ENCODE measurements around the gene IL12RB1.

The IL12RB1 gene

DNA sequence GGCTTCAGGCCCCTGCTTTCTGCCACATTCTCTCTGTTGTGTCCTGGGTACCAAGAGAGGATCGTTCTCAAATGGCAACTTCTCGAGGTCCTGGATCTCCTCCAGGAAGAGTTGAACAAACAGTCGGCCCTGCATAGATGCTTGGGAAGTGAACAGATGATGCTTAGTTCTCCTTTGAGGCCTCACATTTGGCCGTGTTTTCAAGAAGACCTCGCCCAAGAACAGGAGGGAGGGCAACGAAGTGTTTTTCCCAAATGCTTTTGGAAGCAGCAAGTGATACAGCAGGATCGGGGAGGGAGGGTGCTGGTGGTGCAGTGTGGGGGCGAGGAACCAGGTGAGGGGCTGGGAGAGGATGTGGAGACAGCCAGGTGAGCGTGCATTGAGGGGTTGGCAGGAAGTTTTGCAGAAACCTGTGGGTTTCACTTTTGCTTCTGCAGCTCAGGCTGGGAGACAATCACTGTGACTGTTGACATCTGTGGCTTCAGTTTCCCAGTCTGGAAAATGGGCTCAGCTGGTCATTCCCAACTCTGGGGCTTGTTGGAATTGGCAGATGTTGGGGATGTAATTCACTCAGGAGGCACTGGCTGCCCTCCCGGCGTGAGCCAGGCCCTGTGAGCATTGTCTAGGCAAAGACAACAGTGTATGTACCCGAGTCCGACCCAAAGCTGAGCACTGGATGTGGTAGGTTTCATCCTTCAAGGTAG is 32.4 kb upstream of the IL12RB1 start:
- Histone ChIP-seq H3K27me3 (ENCODE audit: insufficient read depth, low read length, poor library complexity) (no peaks in the 10 kb centered on the region), H3K4me1 (ENCODE audit: insufficient read depth, low read length) (peaks cover 28% of the 10 kb centered on the region), H3K4me2 (ENCODE audit: insufficient read depth, low read length) (peak overlapping the region; percentile 100), H3K27ac (ENCODE audit: low read length) (no peak overlapping the region), H3K36me3 (ENCODE audit: insufficient read depth, low read length) (no peaks in the 10 kb centered on the region; the same call in 1 of the 2 replicates), H3K9me3 (ENCODE audit: insufficient read depth, low read length, severe bottlenecking) (no peaks in the 10 kb centered on the region), H3K9ac (ENCODE audit: low read depth, low read length) (no peak overlapping the region; the same call in 1 of the 2 replicates), H3K4me3 (ENCODE audit: low read depth in 1 of 2, low read length in 2 of 2) (peak overlapping the region in 1 of 2 experiments; percentile 92; a peak in 1 of 4 replicates), H2AFZ (ENCODE audit: low read depth, low read length) (no peak overlapping the region), H3K79me2 (ENCODE audit: insufficient read depth, low read length) (no peaks in the 10 kb centered on the region), H4K20me1 (ENCODE audit: insufficient read depth, low read length) (peaks cover 3% of the 10 kb centered on the region; the same call in 1 of the 2 replicates)
- DNase-seq (peak; percentile 41), ATAC-seq (ENCODE audit: insufficient read depth, low read depth) (no peak)
- TF ChIP-seq, protein P1, sequence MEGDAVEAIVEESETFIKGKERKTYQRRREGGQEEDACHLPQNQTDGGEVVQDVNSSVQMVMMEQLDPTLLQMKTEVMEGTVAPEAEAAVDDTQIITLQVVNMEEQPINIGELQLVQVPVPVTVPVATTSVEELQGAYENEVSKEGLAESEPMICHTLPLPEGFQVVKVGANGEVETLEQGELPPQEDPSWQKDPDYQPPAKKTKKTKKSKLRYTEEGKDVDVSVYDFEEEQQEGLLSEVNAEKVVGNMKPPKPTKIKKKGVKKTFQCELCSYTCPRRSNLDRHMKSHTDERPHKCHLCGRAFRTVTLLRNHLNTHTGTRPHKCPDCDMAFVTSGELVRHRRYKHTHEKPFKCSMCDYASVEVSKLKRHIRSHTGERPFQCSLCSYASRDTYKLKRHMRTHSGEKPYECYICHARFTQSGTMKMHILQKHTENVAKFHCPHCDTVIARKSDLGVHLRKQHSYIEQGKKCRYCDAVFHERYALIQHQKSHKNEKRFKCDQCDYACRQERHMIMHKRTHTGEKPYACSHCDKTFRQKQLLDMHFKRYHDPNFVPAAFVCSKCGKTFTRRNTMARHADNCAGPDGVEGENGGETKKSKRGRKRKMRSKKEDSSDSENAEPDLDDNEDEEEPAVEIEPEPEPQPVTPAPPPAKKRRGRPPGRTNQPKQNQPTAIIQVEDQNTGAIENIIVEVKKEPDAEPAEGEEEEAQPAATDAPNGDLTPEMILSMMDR (IDR thresholded peaks at IDR 0.05; ENCODE audit: borderline replicate concordance, extremely low read depth, low read length, poor library complexity, severe bottlenecking) = no peak
- TF ChIP-seq EZH2 (IDR thresholded peaks at IDR 0.05; ENCODE audit: borderline replicate concordance, low read depth, low read length, severe bottlenecking) = no peak

DNA sequence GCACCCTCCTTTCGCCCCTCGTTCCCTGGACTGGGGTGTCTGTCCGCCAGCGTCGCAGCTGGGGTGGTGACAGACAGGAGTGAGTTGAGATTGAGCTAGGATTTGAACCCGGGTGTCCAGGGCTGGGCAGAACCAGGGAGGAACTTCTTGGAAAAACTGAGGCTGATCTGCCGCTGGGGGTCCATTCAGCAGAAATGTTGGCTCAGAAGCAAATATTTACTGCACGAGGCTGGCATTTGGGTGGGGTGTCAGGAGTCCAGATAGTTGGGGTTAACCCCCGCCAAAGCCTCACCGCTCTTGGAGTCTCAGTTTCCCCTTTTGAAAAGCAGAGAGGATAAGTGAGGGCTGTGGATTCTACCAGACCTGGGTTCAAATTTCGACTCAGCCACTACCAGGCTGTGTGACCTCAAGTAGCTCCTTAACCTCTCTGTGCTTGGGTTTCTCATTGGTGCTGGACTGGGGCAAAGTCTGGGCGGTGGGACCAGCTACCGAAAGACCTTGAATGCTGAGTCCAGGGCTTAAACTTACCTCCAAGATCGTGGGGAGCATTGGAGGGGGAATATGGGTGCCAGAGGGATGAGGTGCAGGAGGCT is 31.8 kb upstream of the IL12RB1 start:
- Histone ChIP-seq H3K4me1 (ENCODE audit: insufficient read depth, low read length) (peaks cover 28% of the 10 kb centered on the region), H3K36me3 (ENCODE audit: insufficient read depth, low read length) (no peaks in the 10 kb centered on the region; the same call in 1 of the 2 replicates), H3K4me3 (ENCODE audit: low read depth in 1 of 2, low read length in 2 of 2) (peak overlapping the region; percentile 77 to 92), H4K20me1 (ENCODE audit: insufficient read depth, low read length) (peaks cover 3% of the 10 kb centered on the region; the same call in 1 of the 2 replicates), H2AFZ (ENCODE audit: low read depth, low read length) (peak overlapping the region; percentile 95), H3K9me3 (ENCODE audit: insufficient read depth, low read length, severe bottlenecking) (no peaks in the 10 kb centered on the region), H3K27me3 (ENCODE audit: insufficient read depth, low read length, poor library complexity) (no peaks in the 10 kb centered on the region), H3K9ac (ENCODE audit: low read depth, low read length) (peak overlapping the region; percentile 92), H3K79me2 (ENCODE audit: insufficient read depth, low read length) (no peaks in the 10 kb centered on the region), H3K4me2 (ENCODE audit: insufficient read depth, low read length) (peak overlapping the region; percentile 100), H3K27ac (ENCODE audit: low read length) (peak overlapping the region; percentile 66)
- no peak for DNase-seq
- TF ChIP-seq EZH2 (IDR thresholded peaks at IDR 0.05; ENCODE audit: borderline replicate concordance, low read depth, low read length, severe bottlenecking) = no peak
- no peak for ATAC-seq (ENCODE audit: insufficient read depth, low read depth)

DNA sequence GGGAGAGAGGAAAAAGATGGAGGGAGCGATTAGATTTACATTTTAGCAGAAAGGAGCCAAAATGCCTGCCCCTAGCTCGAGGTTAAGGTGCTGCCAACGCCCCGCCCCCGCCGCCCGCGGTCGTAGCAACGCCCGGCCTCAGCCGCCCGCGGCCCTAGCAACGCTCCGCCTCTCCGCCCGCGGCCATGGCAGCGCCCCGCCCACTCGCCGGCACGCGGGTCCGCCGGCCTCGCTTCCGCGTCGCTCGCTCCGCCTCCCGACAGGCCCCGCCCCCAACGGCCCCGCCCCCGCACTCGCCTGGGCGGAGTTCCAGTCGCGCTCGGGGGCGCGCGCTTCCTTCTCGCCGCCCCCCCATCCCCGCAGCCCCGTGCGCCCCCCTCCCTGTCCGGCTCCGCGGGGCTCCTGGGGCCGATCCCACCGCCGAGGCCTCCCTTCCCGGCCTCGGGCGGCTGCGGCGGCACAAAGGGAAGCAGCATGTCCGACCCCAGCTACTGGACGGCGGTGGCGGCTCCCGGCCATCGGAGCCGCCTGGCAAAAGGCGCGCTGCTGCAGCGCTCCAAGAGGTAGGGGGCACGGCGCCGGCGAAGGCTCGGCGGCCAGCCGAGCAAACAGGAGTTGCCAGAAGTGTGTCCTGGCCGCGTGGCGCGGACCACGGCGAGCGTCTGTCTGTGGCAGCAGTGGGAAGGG is 31.1 kb upstream of the IL12RB1 start:
- peaks cover 3% of the 10 kb centered on the region; the same call in 1 of the 2 replicates for H4K20me1 ChIP-seq (ENCODE audit: insufficient read depth, low read length)
- H3K36me3 ChIP-seq (ENCODE audit: insufficient read depth, low read length) = no peaks in the 10 kb centered on the region; the same call in 1 of the 2 replicates
- peak; percentile 79 for ATAC-seq (ENCODE audit: insufficient read depth, low read depth)
- peak overlapping the region; percentile 77 to 92 for H3K4me3 ChIP-seq (ENCODE audit: low read depth in 1 of 2, low read length in 2 of 2)
- H3K27ac ChIP-seq (ENCODE audit: low read length) = peak overlapping the region; percentile 66
- H3K9me3 ChIP-seq (ENCODE audit: insufficient read depth, low read length, severe bottlenecking) = no peaks in the 10 kb centered on the region
- no peaks in the 10 kb centered on the region for H3K79me2 ChIP-seq (ENCODE audit: insufficient read depth, low read length)
- H2AFZ ChIP-seq (ENCODE audit: low read depth, low read length) = peak overlapping the region; percentile 95
- peak overlapping the region; percentile 92 for H3K9ac ChIP-seq (ENCODE audit: low read depth, low read length)
- H3K4me1 ChIP-seq (ENCODE audit: insufficient read depth, low read length) = peaks cover 28% of the 10 kb centered on the region
- no peak for TF ChIP-seq EZH2 (IDR thresholded peaks at IDR 0.05; ENCODE audit: borderline replicate concordance, low read depth, low read length, severe bottlenecking)
- TF ChIP-seq, protein P1 (IDR thresholded peaks at IDR 0.05; ENCODE audit: borderline replicate concordance, extremely low read depth, low read length, poor library complexity, severe bottlenecking) = no peak
- H3K4me2 ChIP-seq (ENCODE audit: insufficient read depth, low read length) = peak overlapping the region; percentile 100
- DNase-seq = peak; percentile 92
- H3K27me3 ChIP-seq (ENCODE audit: insufficient read depth, low read length, poor library complexity) = no peaks in the 10 kb centered on the region
